HG03439 (cell line): Measurements from ENCODE around the gene OR2K2.
"Not testable (repeated sequence)": the region's sequence is repeated elsewhere in the genome, so short reads cannot be mapped to it uniquely, and the experiment has no call there.

Source experiments
- ATAC-seq: cut with Tn5 transposase; IDR thresholded peaks from one replicate; pipeline ENCODE4 v1.9.1; 2021; ENCODE audit warnings: mild to moderate bottlenecking, moderate library complexity; ENCODE audit not compliant: unreplicated experiment

The OR2K2 gene

DNA sequence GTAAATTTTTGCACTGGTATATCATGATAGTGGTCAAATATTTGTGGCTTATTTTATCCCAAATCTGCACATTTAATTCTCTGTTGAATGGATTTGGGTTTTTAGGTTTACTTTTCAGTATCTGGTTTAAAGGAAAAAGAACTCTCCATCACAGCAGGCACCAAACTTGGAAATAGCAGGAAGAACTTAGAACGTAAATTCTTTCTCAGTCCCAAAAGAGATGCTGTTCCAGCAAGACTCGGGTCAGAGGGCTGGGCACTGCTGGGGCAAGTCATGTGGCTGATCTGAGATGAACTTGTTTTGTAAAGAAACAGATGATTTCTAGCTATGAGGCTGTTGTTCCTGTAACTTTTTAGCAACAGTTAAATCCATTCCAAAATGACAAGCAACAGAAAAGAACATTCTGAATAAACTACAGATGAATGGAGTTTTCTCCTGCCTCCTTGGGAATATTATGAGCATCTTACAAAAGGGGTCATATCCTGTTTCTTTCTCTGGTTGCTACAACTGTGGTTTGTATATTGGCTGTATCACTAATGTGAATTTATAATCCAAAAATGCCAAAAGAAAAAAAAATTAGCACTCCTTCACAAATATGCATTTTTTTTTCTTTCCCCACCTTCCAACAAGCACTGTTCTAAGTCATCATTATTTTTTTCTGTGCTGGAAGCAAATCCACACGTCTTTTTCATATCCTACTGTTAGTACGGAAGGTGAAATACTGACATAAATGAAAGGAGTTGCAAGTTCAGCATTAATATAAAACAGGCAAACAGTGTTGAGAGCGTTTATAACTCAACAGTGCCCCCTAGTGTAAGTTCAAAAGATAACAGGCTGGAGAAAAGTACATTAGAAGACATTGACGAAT, 31.1 kb downstream of the OR2K2 start:
- ATAC-seq, result no peak

DNA sequence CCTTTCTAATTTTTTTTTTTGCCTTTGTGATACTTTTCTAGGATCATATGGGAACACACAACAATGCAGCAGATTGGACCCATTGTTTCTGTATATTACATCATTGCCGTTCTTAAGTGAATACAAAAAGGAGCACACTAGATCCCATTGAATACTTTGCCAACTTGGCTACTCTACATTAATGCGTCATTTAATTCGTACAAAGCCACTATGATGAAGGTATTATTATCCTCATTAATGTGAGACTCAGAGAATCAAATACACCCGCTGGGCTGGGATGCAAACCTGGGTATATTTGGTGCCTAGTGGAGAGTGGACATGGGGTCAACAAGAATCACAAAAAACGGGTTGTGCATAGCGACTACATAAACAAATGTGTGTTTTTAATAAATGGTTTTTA, 31.9 kb downstream of the OR2K2 start:
- ATAC-seq, result no peak

DNA sequence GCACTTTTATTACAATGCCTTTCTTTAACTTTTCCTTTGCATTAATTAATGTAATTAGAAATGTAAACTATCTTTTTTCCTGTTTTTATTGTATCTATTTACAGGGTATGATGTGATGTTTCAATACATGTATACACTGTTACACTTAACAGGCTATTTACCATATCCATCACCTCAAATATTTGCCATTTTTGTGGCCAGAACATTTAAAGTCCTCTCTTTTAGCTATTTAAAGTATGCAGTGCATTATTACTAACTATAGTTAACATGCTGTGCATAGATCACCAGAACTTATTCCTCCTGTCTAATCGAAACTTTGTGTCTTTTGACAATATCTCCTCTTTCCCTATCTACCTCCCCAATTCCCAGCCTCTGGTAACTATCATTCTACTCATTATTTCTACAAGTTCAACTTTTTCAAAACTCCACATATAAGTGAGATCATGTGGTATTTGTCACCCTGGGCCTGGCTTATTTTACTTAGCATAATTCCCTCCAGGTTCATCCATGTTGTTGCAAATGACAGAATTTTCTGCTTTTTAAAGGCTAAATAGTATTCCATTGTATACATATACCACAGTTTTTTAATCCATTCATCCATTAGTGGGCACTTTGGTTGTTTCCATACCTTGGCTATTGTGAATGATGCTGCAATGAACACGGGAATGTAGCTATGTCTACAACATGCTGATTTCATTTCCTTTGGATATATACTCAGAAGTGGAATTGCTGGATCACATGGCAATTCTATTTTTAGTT, 32.8 kb downstream of the OR2K2 start:
- no peak for ATAC-seq

DNA sequence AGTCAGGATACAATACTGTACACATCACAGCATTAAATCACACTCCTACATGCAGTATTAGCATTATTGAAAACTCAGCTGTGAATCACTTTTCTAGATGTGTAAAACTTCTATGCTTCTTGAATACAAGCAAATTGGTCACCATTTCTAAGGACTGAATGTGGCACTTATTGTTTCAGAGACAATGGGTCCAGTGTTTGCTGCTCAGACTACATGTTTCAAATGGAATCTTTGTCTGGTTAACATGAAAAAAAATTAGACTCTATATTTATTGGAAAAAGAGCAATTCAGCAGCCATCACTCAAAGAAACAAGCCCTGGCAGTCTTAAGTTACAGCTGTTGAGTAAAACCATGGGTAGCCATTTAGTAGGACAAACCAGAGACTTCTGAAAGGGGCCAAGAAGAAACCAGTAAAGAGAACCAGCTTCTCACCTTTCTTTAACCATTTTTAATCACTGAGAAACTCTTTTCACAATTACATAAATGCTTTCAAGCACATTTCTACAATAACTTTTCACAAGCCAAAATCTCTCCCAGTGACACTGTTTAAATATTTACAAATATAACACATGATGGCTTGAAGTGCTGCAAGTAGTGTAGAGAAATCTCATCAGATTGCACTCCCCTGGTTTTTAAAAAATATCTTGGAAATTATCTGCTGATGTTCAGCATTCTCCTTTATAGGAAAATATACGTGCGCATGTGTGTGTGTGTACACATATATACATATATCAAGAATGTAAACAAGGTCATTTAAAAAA, 35.2 kb downstream of the OR2K2 start:
- no peak for ATAC-seq

DNA sequence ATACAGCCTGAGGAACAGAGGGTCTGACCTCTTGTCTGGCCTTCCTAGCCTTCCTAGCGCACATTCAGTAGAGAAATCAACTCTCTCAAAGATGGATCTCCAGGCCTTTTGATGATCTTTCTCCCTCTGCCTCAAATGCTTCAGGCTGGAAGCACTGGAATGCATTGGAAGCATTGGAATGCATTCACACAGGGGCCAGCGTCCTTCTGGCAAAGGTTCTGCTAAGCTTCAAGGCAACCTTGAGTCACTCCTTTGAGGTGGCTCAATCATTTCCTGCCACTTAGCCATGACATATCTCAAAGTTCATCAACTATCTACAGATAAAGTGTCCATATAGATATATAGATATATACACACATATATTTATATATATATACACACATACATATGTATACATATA, 42.9 kb downstream of the OR2K2 start:
- ATAC-seq, result no peak

DNA sequence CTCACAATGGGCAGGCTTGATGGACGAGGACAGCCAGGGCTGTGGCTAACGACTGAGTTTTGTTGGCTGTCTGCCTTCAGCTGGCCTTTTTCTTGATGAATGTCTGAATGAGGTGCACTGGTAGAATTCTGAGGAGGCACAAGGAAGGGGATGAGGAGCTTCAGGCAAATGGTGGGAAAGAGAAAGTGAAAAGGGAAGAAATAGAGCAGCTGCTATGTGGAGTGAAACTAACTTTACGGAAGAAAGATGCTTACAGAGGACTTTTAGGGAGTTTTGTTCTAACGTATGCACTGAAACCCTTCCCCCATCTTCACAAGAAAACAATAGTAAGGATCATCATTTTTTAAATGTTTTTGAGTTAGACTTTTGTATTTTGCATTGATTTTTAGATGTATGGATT, 45.3 kb downstream of the OR2K2 start:
- no peak for ATAC-seq

DNA sequence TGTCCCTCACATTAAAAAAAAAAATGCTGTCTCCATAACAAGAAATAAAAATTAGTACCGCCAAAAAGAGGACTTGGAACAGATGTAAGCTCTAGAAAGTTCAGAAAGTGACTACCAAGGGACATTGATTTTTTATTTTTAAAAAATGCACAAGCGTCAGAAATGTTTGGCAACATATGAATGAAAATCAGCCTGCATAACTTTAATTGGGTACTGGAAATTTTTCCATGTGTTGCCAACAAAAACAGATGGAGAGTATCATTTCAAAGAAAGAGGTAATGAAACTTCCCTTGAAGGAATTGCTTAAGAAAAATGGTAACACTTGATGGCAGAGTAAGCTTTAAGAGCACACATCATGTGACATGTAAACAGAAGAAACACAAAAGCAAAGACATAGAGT, 47.2 kb downstream of the OR2K2 start:
- ATAC-seq, result no peak

DNA sequence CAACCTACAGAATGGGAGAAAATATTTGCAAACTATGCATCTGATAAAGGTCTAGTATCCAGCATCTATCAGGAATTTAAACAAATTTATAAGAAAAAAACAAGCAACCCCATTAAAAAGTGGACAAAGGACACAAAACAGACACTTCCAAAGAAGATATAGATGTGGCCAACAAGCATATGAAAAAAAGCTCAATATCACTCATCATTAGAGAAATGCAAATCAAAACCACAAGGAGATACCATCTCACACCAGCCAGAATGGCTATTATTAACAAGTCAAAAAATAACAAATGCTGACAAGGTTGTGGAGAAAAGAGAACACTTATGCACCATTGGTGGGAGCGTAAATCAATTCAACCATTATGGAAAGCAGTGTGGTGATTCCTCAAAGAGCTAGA, 49.2 kb downstream of the OR2K2 start:
- not testable (repeated sequence) for ATAC-seq
